Activated naive CD8-positive, alpha-beta T cell treated with anti-CD3 and anti-CD28 coated beads, Interleukin-2, amount 10 ng/mL, durations not matched to agents 7 days and 5 days (primary cell): Measurements from ENCODE around the gene CD209. TPM values are rescaled to one million over a fixed set of nuclear protein-coding genes. Genes with fewer than 3 reads are reported as not detected.

Source experiments
- ATAC-seq: fragments of 150-1000 bp; cut with Tn5 transposase; one replicate; pipeline ENCODE4 v1.10.0; 2021; ENCODE audit warnings: low read depth, moderate library complexity
- POLR2A ChIA-PET: fragments of 350-600 bp; sonication (Branson Sonifier 250); formaldehyde crosslinking; loops from one replicate; lab custom pipeline; 2021; ENCODE audit warnings: antibody characterized with exemption; lab: Charles Lee
- DNase-seq: peaks from one replicate; pipeline ENCODE4 v3.0.0; 2021
- H3K27ac Mint-ChIP-seq: one replicate; pipeline ENCODE4 v1.8.0; 2022; ENCODE audit warnings: mild to moderate bottlenecking, mixed read lengths
- H3K27me3 Mint-ChIP-seq: one replicate; pipeline ENCODE4 v1.8.0; 2022; ENCODE audit warnings: mild to moderate bottlenecking, moderate library complexity, mixed read lengths
- H3K36me3 Mint-ChIP-seq: one replicate; pipeline ENCODE4 v1.8.0; 2021; ENCODE audit warnings: mild to moderate bottlenecking, mixed read lengths
- H3K4me1 Mint-ChIP-seq: one replicate; pipeline ENCODE4 v1.8.0; 2021; ENCODE audit warnings: mixed read lengths
- H3K4me3 Mint-ChIP-seq: one replicate; pipeline ENCODE4 v1.8.0; 2022; ENCODE audit warnings: mild to moderate bottlenecking, moderate library complexity, mixed read lengths
- H3K9me3 Mint-ChIP-seq: one replicate; pipeline ENCODE4 v1.8.0; 2021; ENCODE audit warnings: mixed read lengths
- total RNA-seq, 2 experiments: library from RNA; stranded (reverse); gene quantifications; one replicate each; pipeline ENCODE4 v1.2.3, GENCODE V29; 2021

CD209 gene
- total RNA-seq, 2 experiments from 2014 or later: 0.19 to 0.62 TPM

DNA sequence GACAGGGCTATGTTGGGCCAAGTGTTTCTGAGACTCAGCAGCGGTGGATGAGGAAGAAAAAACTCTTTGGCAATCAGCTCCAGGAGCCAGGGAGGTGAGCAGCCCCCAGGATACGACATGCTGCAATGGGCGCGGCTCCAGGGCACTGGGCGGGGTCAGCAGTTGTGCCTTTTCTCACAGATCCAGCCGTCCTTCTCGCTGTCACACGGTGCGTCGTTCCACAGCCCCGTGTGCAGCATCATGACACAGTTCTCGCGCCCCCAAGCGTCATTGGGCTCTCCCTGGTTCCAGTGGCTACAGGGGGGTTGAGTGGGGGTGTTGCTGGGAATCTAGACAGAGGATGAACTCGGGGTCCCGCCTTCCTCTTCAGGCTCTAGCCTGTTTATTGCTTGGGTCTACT is 18.1 kb downstream of the CD209 start:
- POLR2A ChIA-PET: no interaction called here
- H3K9me3 Mint-ChIP-seq: peaks cover 3% of the 10 kb centered on the region
- H3K27ac Mint-ChIP-seq: no peak overlapping the region
- H3K36me3 Mint-ChIP-seq: peaks cover 2% of the 10 kb centered on the region
- no peak overlapping the region for H3K4me3 Mint-ChIP-seq
- H3K27me3 Mint-ChIP-seq: peaks cover 34% of the 10 kb centered on the region
- no peak for DNase-seq
- ATAC-seq: no peak
- H3K4me1 Mint-ChIP-seq: no peaks in the 10 kb centered on the region

DNA sequence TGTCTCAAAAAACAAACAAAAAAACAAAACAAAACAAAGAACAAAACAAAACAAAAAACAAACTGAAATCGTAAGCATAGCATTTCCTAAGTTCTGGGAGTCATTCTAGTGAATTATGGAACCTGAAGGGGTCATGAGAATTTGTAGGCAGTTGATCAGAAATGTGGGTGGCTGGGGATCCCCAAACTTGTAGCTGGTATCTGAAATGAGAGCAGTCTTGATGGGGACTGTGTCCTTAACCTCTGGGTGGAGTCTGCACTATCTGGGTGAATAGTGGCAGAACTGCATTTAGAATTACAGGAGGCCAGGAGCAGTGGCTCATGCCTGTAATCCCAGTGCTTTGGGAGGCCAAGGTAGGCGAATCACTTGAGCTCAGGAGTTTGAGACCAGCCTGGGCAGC is 21.5 kb downstream of the CD209 start:
- H3K4me1 Mint-ChIP-seq: no peaks in the 10 kb centered on the region
- H3K27me3 Mint-ChIP-seq: peaks cover 28% of the 10 kb centered on the region
- DNase-seq: no peak
- H3K27ac Mint-ChIP-seq: no peak overlapping the region
- ATAC-seq: no peak
- POLR2A ChIA-PET: interaction anchor here (0.8 kb wide), 1 partner anchor 359 kb away, joined by 5 read pairs; no protein-coding TSS in a partner anchor
- H3K36me3 Mint-ChIP-seq: peaks cover 2% of the 10 kb centered on the region
- no peak overlapping the region for H3K4me3 Mint-ChIP-seq
- peaks cover 3% of the 10 kb centered on the region for H3K9me3 Mint-ChIP-seq

DNA sequence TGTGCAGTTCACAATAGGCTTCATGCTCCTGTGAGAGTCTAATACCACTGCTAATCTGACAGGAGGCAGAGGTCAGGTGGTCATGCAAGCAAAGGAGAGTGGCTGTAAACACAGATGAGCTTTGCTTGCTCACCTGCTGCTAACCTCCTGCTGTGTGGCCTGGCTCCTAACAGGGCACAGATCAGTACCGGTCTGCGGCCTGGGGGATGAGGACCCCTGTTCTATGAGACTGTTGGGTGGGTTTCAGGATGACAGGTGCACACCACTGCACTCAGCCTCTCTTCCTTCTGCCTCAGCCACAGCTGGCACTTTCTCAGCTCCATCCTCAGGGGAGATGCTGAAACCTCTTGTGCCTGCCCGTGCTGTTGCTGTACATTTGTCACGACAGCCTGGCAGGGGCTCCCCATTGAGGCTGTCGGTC is 25.1 kb downstream of the CD209 start:
- Mint-ChIP-seq H3K4me3 (no peak overlapping the region), H3K9me3 (peaks cover under 1% of the 10 kb centered on the region), H3K4me1 (peaks cover 4% of the 10 kb centered on the region), H3K27me3 (peaks cover 2% of the 10 kb centered on the region), H3K36me3 (peaks cover 1% of the 10 kb centered on the region), H3K27ac (no peak overlapping the region)
- ATAC-seq: no peak
- no peak for DNase-seq
- POLR2A ChIA-PET: no interaction called here

DNA sequence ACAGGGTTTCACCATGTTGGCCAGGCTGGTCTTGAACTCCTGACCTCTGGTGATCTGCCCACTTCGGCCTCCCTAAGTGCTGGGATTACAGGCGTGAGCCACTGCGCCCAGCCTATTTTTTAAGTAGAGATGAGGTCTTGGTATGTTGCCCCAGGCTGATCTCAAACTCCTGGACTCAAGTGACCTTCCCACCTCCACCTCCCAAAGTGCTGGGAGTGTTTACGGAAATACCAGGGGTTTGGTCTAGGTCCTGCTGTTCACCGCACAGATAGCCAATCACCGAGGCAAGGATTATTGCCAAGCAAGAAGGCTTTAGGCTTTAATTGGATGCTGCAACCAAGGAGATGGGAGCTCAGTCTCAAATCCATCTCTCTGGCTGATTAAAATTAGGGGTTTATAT is 27.0 kb downstream of the CD209 start:
- H3K27me3 Mint-ChIP-seq: no peaks in the 10 kb centered on the region
- H3K27ac Mint-ChIP-seq: no peak overlapping the region
- peaks cover 1% of the 10 kb centered on the region for H3K36me3 Mint-ChIP-seq
- no peak overlapping the region for H3K4me3 Mint-ChIP-seq
- peaks cover 4% of the 10 kb centered on the region for H3K4me1 Mint-ChIP-seq
- POLR2A ChIA-PET: no interaction called here
- DNase-seq: no peak
- no peak for ATAC-seq
- H3K9me3 Mint-ChIP-seq: peaks cover 5% of the 10 kb centered on the region

DNA sequence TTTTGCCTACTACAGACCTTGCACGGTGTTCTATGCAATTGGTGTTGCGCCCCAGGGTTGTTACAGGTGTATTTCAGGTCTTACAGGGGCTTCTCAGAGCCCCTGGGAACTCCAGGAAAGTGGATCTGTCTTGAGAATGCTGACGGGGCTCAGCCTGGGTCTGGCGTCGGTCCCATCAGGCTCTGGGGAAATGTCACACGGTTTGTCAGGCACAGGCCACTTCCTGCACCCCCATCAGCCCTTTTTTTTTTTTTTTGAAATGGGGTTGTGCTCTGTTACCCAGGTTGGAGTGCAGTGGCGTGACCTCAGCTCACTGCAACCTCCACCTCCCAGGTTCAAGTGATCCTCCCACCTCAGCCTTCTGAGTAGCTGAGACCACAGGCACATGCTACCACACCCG is 28.7 kb downstream of the CD209 start:
- Mint-ChIP-seq H3K9me3 (peaks cover 5% of the 10 kb centered on the region), H3K4me3 (no peak overlapping the region), H3K27ac (peak overlapping the region; percentile 64), H3K36me3 (peaks cover 1% of the 10 kb centered on the region), H3K27me3 (no peaks in the 10 kb centered on the region), H3K4me1 (peaks cover 5% of the 10 kb centered on the region)
- ATAC-seq (peak; percentile 70), DNase-seq (no peak)
- POLR2A ChIA-PET: interaction anchor here (1.0 kb wide), 1 partner anchor 13 kb away, joined by 5 read pairs; no protein-coding TSS in a partner anchor

DNA sequence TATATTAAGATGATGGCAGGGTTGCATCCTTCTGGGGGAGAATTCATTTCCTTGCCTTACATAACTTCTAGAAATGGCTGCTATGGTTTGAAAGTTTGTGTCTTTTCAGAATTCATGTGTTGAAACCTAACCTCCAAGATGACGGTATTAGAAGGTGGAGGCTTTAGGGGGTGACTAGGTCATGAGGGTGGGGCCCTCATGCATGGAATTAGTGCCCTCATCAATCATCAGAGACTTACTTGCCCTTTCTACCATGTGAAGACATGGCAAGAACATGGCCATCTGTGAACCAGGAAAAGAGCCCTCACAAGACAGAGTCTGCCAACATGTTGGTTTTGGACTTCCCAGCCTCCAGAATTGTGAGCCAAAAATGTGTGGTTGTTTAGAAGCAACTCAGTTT is 30.6 kb downstream of the CD209 start:
- no peak for DNase-seq
- no peak for ATAC-seq
- POLR2A ChIA-PET: no interaction called here
- H3K36me3 Mint-ChIP-seq: peaks cover 1% of the 10 kb centered on the region
- H3K4me1 Mint-ChIP-seq: peaks cover 5% of the 10 kb centered on the region
- peaks cover 2% of the 10 kb centered on the region for H3K27me3 Mint-ChIP-seq
- H3K9me3 Mint-ChIP-seq: peaks cover 5% of the 10 kb centered on the region
- no peak overlapping the region for H3K4me3 Mint-ChIP-seq
- H3K27ac Mint-ChIP-seq: no peak overlapping the region

DNA sequence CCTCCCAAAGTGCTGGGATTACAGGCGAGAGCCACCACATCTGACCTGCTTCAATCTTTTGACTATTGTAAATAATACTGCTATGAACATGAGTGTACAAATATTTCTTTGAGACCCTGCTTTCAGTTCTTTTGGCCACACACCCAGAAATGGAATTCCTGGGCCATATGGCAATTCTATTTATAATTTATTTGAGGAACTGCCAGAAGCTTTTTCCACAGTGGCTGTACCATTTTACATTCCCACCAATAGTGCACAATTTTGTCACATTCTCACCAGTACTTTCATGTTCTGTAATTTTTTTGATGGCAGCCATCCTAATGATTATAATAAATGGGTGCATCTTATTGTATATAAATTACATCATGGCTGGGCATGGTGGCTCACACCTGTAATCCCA is 31.7 kb downstream of the CD209 start:
- DNase-seq (no peak), ATAC-seq (no peak)
- POLR2A ChIA-PET: interaction anchor here (0.7 kb wide), 1 partner anchor 88 kb away, joined by 4 read pairs; no protein-coding TSS in a partner anchor
- Mint-ChIP-seq H3K4me1 (peaks cover 5% of the 10 kb centered on the region), H3K9me3 (peaks cover 5% of the 10 kb centered on the region), H3K36me3 (peaks cover 1% of the 10 kb centered on the region), H3K27ac (no peak overlapping the region), H3K4me3 (no peak overlapping the region), H3K27me3 (peaks cover 2% of the 10 kb centered on the region)

DNA sequence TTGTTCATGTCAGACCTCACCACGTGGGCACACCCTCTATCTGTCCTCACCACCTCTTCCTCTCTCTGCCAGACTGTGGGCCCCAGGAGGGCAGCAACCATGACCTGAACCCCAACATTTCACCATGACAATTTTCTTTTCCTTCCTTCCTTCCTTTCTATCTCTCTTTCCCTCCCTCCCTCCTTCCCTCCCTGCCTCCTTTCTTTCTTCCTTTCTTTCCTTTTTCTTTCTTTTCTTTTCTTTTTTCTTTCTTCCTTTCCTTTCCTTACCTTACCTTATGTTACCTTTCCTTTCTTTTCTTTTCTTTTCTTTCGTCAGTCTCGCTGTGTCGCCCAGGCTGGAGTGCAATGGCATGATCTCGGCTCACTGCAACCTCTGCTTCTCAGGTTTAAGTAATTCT is 36.7 kb downstream of the CD209 start:
- Mint-ChIP-seq H3K27me3 (peaks cover 5% of the 10 kb centered on the region), H3K27ac (no peak overlapping the region), H3K4me3 (no peak overlapping the region), H3K4me1 (peaks cover 16% of the 10 kb centered on the region), H3K36me3 (no peaks in the 10 kb centered on the region), H3K9me3 (no peaks in the 10 kb centered on the region)
- POLR2A ChIA-PET: no interaction called here
- DNase-seq: no peak
- no peak for ATAC-seq

DNA sequence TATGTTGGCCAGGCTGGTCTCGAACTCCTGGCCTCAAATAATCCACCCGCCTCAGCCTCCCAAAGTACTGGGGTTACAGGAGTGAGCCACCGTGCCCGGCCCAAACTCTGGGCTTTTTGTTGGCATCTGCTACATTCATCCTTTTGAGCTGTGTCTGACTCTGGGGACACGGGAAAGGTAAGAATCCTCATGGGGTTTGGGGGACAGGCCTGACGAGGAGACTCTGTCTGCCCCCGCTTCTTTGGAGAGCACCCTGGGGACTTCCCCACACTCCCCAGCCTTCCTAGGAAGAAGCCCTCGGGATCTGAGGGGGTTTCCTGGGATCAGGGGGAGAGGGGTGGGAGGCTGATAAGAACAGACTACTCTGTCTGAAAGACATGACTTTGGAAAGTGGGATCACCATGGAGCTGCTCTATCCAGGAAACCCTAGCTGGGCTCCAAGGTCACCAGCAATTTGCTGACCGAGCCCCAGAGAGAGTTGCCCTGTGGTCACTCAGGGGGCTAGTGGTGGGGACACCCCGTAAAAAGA is 37.3 kb downstream of the CD209 start:
- DNase-seq (no peak), ATAC-seq (no peak)
- H3K4me3 Mint-ChIP-seq: no peak overlapping the region
- H3K4me1 Mint-ChIP-seq: peaks cover 22% of the 10 kb centered on the region
- no peak overlapping the region for H3K27ac Mint-ChIP-seq
- H3K27me3 Mint-ChIP-seq: peaks cover 5% of the 10 kb centered on the region
- no peaks in the 10 kb centered on the region for H3K36me3 Mint-ChIP-seq
- H3K9me3 Mint-ChIP-seq: no peaks in the 10 kb centered on the region
- POLR2A ChIA-PET: no interaction called here

DNA sequence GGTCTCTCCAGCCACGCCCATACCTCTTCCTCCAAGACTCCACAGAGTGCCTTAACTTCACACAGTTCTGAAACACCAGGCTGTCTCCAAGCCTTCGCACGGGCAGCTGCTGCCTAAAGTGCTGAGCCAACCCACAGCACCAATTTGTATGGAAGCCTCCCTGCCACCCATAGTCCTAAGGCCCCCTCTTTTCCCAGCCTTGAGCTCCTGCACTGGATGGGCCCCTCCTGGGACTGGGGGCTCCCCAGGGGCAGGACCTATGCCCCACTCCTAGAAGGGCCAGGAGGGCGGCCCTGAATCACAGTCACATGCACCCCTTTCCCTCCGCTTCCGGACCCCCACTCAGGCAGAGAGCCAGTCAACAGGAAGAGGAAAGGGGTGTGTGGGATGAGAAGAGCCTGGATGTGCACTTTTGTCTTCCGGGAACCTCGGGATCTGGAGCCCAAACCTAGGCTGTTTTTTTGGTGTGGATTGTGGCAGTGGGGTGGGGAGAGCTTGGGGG is 40.3 kb downstream of the CD209 start:
- peaks cover 25% of the 10 kb centered on the region for H3K4me1 Mint-ChIP-seq
- H3K9me3 Mint-ChIP-seq: no peaks in the 10 kb centered on the region
- peak overlapping the region; percentile 70 for H3K4me3 Mint-ChIP-seq
- H3K36me3 Mint-ChIP-seq: no peaks in the 10 kb centered on the region
- DNase-seq (no peak), ATAC-seq (no peak)
- peaks cover 12% of the 10 kb centered on the region for H3K27me3 Mint-ChIP-seq
- no peak overlapping the region for H3K27ac Mint-ChIP-seq
- POLR2A ChIA-PET: interaction anchor here (0.7 kb wide), 1 partner anchor 21 kb away, joined by 3 read pairs; no protein-coding TSS in a partner anchor

DNA sequence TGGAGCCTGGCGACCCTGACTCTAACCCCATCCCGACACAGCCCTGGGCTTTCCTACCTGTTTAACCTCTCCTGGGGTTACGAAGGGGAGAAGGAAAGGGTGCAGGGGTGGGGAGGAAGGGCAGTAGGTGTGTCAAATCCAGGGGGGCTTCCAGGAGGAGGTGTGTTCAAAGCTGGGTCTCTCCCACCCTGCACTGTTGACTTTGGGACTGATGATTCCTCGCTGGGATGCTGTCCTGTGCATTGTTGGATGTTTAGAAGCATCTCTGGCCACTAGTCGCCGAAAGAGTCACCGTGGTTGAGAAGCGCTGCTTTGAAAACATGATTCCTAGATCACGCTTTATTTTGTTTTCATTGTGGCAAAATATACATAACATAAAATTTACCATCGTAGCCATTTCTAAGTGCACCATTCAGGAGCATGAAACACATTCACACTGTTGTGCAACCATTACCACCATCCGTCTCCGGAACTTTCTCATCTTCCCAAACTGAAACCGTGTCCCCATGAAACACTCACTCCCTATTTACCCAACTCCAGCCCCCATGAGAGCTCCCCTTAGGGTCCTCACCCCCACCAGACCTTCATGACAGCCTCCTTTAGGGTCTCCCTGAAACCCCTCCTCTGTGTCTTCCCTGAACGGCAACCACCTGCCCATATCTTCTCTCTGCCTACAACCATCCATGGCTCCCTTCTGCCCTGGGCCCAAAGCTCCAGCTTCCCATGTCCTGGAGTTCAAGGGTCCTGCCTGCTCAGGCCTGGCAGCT is 41.0 kb downstream of the CD209 start:
- H3K36me3 Mint-ChIP-seq: no peaks in the 10 kb centered on the region
- POLR2A ChIA-PET: interaction anchor here (0.6 to 1.0 kb wide), 3 partner anchors 21 to 634 kb away, joined by 3 to 5 read pairs (median 4); partner anchors contain the start of gene TRAPPC5
- peaks cover 25% of the 10 kb centered on the region for H3K4me1 Mint-ChIP-seq
- peak overlapping the region; percentile 84 for H3K27ac Mint-ChIP-seq
- H3K9me3 Mint-ChIP-seq: no peaks in the 10 kb centered on the region
- ATAC-seq: no peak
- H3K4me3 Mint-ChIP-seq: peak overlapping the region; percentile 82
- peaks cover 11% of the 10 kb centered on the region for H3K27me3 Mint-ChIP-seq
- DNase-seq: no peak

DNA sequence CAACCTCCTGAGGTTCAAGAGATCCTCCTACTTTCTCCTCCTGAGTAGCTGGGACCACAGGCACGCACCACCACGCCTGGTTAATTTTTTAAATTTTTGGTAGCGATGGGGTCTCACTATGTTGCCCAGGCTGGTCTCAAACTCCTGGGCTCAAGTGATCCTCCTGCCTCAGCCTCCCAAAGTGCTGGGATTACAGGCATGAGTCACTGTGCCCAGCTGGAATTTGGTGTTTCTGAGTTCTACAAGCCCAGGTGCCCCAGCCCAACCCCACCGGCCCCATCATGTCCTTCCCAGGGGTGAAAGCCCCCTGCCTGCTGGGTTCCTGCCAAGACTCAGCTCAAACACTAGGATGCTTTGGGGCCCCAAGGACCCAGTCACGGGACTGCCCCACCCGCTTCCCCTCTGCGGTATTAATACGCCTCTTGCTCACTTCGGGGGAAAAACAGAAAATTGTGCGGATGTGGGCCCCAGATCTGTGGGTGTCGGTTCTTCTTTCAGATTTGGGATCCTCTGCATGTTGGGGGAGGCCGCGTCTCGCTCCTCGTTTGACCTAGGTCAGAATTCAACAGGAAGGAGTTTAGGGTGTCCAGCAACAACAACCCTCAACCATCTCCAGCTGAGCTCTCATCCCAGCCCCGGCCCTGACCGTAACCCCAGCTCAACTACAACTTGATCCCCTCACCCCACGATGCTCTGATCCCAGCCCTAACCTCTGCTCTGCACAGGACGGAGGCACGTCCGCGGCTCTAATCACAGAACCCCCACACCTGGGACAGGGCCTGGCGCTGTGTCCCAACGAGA is 41.7 kb downstream of the CD209 start:
- POLR2A ChIA-PET: interaction anchor here (0.5 to 1.0 kb wide), 4 partner anchors 14 to 633 kb away, joined by 4 to 5 read pairs (median 4); partner anchors contain the start of gene TRAPPC5
- Mint-ChIP-seq H3K4me1 (peaks cover 25% of the 10 kb centered on the region), H3K9me3 (no peaks in the 10 kb centered on the region), H3K4me3 (peak overlapping the region; percentile 82), H3K27me3 (peaks cover 11% of the 10 kb centered on the region), H3K36me3 (no peaks in the 10 kb centered on the region), H3K27ac (peak overlapping the region; percentile 84)
- ATAC-seq (peak; percentile 88), DNase-seq (peak; percentile 71)
